ENCODE results near the gene PIM3.

DNA sequence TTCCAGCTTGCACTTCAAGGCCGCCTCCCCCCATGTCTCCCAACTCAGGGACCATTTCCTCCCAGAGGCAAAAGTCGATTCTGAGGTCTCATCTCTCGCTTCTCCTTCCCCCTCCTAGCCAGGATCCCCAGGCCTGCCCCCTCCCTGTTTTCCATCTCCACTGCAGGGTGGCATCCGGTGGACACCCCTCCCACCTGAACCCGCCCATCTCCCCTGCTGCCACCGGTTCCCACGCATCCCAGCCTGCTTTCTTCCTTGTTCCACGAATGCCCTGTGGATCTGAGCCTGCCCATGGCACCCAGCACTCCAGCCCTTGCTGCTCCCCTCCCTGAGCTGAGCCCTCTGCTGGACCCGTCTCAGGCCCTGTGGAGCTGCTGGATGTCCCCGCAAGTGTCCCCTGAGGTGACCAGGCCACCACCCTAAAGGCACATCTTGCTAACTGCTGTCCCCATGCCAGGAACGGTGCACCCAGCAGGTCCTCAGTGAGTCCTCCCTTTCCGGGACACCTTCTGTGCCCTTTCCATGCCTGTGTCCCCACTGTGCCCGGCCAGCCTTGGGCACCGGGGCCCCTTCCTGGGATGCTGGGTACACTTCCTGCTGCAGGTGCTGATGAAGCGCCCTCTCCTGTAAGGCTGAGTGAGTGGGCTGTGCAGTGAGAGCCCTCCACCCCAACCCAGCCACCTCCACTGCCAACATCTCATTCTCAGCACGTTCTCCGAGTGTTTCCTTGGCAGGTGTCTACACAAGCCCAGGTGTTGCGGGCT lies 51.1 kb downstream of the PIM3 start:
- TF ChIP-seq, protein P1, sequence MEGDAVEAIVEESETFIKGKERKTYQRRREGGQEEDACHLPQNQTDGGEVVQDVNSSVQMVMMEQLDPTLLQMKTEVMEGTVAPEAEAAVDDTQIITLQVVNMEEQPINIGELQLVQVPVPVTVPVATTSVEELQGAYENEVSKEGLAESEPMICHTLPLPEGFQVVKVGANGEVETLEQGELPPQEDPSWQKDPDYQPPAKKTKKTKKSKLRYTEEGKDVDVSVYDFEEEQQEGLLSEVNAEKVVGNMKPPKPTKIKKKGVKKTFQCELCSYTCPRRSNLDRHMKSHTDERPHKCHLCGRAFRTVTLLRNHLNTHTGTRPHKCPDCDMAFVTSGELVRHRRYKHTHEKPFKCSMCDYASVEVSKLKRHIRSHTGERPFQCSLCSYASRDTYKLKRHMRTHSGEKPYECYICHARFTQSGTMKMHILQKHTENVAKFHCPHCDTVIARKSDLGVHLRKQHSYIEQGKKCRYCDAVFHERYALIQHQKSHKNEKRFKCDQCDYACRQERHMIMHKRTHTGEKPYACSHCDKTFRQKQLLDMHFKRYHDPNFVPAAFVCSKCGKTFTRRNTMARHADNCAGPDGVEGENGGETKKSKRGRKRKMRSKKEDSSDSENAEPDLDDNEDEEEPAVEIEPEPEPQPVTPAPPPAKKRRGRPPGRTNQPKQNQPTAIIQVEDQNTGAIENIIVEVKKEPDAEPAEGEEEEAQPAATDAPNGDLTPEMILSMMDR (IDR thresholded peaks at IDR 0.05), result no peak
- TF ChIP-seq POLR2A (IDR thresholded peaks at IDR 0.05), result no peak
